HL-60 (cell line): ENCODE results near the gene RNF112.
A peak's percentile ranks its signal among the peaks of the same experiment; 100 is the strongest.

ENCODE experiments used
- DNase-seq, 2 experiments: peaks; one replicate each; pipeline ENCODE4 v3.0.0-alpha.2; 2010 to 2020; ENCODE audit warnings: low read depth in 1 of 2, low spot score in 1 of 2
- H3K27ac ChIP-seq: fragments of 250-450 bp; sonication (Bioruptor Pico); replicated peaks from 2 replicates; pipeline ENCODE4 v1.5.1; 2020; ENCODE audit warnings: mild to moderate bottlenecking, moderate library complexity
- H3K27me3 ChIP-seq: fragments of 250-450 bp; sonication (Bioruptor Pico); 2 replicates; pipeline ENCODE4 v1.5.1; 2021; ENCODE audit warnings: mild to moderate bottlenecking, moderate library complexity; ENCODE audit not compliant: insufficient read depth, poor library complexity, severe bottlenecking
- H3K4me3 ChIP-seq: replicated peaks from 2 replicates; pipeline ENCODE4 v1.5.1; 2011; ENCODE audit warnings: mild to moderate bottlenecking, control low read depth, low read length; ENCODE audit not compliant: insufficient read depth
- GABPA ChIP-seq: IDR thresholded peaks from 2 replicates; pipeline ENCODE4 v1.6.1; 2012; ENCODE audit warnings: low read depth
- POLR2AphosphoS5 ChIP-seq: IDR thresholded peaks from 2 replicates; pipeline ENCODE4 v1.6.1; 2012; ENCODE audit warnings: low read depth
- SPI1 ChIP-seq: IDR thresholded peaks from 2 replicates; pipeline ENCODE4 v1.6.1; 2012; ENCODE audit warnings: low read depth, mild to moderate bottlenecking, borderline replicate concordance
- TF ChIP-seq, protein P1 (sequence below): IDR thresholded peaks from 2 replicates; pipeline ENCODE4 v1.6.1; 2012; ENCODE audit warnings: low read depth; ENCODE audit not compliant: insufficient replicate concordance
- TF ChIP-seq, protein P2 (sequence below): IDR thresholded peaks from one replicate; pipeline ENCODE4 v1.5.1; 2011; ENCODE audit warnings: low read length, control low read depth, inconsistent platforms; ENCODE audit not compliant: insufficient read depth

RNF112 gene

DNA sequence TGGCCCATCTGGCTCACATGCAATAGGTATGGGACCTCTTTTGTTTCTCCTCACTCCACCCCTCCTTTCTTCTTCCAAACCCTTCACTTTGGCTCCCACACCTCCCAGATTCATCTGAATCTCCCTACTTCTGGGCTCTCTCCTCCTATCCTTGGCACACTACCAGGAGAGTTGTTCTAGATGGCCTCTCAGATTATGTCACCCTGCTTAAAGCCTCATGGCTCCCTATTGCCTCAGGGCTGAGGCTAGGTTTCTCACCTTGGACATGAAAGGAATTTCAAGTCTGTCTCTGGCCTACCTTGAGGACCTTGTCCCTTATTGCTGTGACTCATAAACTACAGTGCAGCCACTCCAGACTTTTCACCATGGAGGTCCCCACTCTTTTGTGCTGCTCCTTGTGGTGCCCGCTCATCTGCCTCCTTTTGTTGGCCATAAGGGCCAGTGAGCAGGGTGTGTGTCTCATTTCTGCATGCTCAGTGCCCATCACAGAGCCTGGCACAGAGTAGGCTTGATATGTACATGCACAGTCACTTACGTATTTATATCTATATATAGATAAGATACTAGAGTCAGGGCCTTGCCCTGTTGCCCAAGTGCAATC, 23.0 kb upstream of the RNF112 start:
- TF ChIP-seq, protein P1, sequence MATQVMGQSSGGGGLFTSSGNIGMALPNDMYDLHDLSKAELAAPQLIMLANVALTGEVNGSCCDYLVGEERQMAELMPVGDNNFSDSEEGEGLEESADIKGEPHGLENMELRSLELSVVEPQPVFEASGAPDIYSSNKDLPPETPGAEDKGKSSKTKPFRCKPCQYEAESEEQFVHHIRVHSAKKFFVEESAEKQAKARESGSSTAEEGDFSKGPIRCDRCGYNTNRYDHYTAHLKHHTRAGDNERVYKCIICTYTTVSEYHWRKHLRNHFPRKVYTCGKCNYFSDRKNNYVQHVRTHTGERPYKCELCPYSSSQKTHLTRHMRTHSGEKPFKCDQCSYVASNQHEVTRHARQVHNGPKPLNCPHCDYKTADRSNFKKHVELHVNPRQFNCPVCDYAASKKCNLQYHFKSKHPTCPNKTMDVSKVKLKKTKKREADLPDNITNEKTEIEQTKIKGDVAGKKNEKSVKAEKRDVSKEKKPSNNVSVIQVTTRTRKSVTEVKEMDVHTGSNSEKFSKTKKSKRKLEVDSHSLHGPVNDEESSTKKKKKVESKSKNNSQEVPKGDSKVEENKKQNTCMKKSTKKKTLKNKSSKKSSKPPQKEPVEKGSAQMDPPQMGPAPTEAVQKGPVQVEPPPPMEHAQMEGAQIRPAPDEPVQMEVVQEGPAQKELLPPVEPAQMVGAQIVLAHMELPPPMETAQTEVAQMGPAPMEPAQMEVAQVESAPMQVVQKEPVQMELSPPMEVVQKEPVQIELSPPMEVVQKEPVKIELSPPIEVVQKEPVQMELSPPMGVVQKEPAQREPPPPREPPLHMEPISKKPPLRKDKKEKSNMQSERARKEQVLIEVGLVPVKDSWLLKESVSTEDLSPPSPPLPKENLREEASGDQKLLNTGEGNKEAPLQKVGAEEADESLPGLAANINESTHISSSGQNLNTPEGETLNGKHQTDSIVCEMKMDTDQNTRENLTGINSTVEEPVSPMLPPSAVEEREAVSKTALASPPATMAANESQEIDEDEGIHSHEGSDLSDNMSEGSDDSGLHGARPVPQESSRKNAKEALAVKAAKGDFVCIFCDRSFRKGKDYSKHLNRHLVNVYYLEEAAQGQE, result no peak
- TF ChIP-seq SPI1, result no peak
- no peak for TF ChIP-seq POLR2AphosphoS5
- TF ChIP-seq, protein P2, sequence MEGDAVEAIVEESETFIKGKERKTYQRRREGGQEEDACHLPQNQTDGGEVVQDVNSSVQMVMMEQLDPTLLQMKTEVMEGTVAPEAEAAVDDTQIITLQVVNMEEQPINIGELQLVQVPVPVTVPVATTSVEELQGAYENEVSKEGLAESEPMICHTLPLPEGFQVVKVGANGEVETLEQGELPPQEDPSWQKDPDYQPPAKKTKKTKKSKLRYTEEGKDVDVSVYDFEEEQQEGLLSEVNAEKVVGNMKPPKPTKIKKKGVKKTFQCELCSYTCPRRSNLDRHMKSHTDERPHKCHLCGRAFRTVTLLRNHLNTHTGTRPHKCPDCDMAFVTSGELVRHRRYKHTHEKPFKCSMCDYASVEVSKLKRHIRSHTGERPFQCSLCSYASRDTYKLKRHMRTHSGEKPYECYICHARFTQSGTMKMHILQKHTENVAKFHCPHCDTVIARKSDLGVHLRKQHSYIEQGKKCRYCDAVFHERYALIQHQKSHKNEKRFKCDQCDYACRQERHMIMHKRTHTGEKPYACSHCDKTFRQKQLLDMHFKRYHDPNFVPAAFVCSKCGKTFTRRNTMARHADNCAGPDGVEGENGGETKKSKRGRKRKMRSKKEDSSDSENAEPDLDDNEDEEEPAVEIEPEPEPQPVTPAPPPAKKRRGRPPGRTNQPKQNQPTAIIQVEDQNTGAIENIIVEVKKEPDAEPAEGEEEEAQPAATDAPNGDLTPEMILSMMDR, result no peak
- no peak for TF ChIP-seq GABPA
- H3K4me3 ChIP-seq, result no peak overlapping the region
- DNase-seq, result no peak
- H3K27ac ChIP-seq, result peak overlapping the region; percentile 61
- no peaks in the 10 kb centered on the region for H3K27me3 ChIP-seq

DNA sequence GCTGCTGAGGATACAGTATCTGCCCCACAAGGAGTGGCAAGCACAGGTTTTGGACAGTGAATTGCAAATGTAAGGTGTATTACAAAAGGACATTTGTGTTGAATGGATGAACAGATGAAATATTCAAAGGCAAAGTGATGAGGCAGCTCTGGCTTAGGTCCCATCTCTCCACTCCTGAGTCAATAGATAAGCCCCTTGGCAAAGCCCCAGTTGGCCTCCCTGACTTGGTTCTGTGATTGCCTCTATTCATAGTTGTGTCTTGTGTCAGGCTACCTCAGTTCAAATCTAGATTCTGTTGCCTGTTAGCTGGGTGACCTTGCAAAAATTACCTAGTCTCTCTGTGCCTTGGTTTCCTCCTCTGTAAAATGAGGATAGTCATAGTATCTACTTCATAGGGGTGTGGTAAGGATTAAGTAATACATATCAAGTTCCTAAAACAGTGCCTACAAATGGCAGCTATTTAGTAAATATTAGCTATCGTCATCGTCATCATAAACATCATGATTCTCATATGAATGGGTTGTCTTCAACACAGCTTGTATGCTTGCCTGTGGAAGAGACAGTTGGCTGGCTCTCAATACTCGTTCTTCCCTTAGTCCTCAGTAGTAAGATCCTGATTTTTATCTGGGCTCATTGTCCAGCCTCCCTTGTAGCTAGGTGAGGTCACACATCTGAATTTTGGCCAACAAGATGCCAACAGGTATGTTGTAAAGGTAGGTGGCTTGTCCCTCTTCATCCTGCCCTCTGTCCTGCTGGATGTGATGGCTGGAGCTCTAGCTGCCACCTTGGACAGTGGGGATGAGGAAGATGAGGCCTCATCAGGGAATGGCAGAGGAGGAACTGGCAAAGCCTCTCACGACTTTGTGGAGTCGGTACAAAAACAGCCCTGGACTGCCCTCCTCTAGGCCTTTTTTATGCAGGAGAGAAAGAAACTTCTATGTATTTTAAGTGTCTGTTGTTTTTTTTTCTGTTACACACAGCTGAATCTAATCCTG, 21.9 kb upstream of the RNF112 start:
- H3K27ac ChIP-seq, result no peak overlapping the region
- TF ChIP-seq SPI1 (no peak), GABPA (no peak), POLR2AphosphoS5 (no peak)
- TF ChIP-seq, protein P1, result no peak
- TF ChIP-seq, protein P2, result no peak
- no peaks in the 10 kb centered on the region for H3K27me3 ChIP-seq
- H3K4me3 ChIP-seq, result no peak overlapping the region
- no peak for DNase-seq

DNA sequence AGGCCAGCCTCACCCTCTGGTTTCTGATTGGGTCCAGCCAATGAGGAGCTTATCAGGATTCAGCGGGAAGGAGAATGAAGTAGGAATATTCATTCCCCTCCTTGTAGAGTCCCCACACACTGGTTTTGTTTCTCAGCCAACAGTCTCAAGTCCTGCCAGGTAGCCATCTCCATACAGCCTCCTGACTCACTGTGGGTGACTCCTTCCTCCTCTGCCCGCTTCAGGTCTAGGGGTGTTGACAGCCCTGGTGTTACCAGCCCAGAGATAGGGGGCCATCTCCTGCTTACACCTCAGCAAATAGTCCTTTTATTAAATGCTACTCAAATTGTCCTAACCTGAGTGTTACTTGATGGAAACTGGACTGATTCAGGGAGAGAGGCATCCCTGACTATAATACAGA, 20.1 kb upstream of the RNF112 start:
- H3K27ac ChIP-seq, result no peak overlapping the region
- H3K4me3 ChIP-seq, result no peak overlapping the region
- TF ChIP-seq GABPA (no peak), POLR2AphosphoS5 (no peak), SPI1 (no peak)
- TF ChIP-seq, protein P1, result no peak
- TF ChIP-seq, protein P2, result no peak
- DNase-seq, result no peak
- no peaks in the 10 kb centered on the region for H3K27me3 ChIP-seq
